ENCODE data around the gene ALDH1L2.

- no peak for TF ChIP-seq CTCF (IDR thresholded peaks at IDR 0.05; ENCODE audit: low read length)
- no peak for TF ChIP-seq EZH2 (IDR thresholded peaks at IDR 0.05; ENCODE audit: borderline replicate concordance, low read length)
Measured at GRCh38 chr12:104994336-104994735, 89.9 kb downstream of the ALDH1L2 start.
